ENCODE results near the gene ZRANB3. TPM values are rescaled to one million over a fixed set of nuclear protein-coding genes. Genes with fewer than 3 reads are reported as not detected.

ZRANB3 gene
- polyA plus RNA-seq, 1 donor = 12.7 TPM

DNA sequence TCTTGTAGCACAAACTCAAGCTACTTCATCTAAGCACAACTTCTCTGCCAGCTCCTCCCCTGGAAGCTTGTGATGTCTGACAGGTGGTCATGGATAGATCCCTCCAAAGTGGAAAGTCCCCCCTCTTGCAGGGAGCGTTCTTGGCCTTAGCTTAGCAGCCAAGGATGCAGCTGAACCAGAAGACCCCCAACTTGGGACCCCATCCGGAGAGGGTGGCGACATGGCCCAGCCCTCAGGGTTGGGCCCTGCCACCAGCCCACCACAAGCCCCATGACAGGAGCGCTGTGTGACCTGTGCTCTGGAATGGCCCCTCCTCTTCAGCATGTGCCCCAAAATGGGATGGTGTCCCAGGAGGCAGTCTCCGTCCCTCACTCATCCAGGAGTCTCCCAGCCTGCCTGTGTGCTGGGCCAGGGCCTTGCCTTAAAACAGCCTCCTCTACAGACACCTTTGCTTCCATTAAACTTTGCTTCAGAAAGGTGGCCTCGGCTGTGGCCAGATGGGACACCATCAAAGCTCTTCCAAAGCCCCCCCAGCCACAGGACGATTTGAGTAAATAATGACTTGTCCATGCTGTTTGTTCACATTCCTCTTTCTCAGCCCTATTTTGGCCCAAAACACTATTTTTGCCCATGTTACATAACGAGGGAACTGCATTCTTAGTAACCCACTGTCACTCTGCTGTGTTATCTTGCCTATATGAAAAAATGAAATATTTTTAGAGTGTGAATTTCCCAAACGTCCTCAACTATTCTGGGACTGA lies 356.8 kb downstream of the ZRANB3 start:
- no peak for DNase-seq

DNA sequence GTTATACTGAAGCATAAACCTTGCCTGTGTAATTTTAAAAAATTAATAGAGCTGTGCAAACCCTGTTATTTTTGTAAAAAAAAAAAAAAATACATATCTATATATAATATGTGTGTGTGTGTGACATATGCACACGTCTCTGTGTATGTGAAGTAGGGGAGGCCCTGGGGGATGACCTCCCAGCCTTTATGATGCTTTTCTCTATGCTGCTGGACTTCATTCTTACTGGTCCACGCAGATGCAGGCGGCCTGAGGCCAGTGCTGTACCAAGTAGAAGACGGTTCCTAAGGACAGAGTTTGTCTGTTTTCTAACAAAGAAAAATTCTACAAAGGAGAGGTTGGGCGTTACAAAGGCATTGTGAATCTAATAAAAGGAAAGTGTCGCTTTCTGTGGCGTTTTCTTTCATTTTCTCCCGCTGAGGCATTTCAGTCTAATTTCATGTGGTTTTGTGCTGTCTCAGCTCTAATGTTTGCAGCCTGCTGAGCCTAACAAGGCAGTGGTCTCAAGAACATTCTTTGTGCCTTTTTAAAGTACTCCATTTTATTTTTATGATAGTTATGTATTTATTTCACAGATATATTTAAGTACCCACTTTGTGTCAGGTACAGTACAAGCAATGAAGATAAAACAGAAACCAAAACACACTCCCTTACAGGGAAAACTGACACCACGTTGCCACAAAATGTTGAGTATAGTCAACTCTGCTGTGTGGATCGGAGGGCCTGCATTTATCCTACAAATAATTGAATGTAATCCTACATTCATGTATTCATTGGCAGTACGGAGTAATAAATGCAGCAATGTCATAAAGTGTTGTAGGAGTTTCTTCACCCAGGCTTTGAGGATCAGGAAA lies 360.9 kb downstream of the ZRANB3 start:
- DNase-seq = no peak

DNA sequence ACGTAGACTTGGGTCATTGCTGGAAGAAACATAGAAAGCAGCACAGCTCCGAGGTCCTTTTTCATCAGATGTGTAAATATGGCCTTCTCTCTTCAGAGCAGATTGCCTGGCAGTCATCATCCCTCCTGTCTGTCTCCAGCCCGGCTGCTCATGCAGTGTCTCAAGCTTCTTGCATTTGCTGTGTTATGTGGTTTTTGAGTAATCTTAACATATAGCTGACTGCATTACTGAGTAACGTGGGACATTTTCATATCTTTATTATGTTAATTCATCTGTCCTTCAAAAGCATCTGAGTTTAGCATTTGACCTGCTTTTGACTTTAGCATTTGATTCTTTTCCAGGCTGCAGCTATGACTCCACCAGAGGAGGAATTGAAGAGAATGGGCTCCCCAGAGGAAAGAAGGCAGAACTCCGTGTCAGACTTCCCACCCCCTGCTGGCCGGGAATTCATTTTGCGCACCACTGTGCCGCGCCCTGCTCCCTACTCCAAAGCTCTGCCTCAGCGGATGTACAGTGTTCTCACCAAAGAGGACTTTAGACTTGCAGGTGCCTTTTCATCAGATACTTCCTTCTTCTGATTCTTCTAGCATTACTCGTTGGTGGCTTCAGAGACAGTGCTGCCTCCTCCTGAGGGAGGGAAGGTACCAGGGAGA lies 362.7 kb downstream of the ZRANB3 start:
- DNase-seq = no peak

GRCh38 chr2:135167273-135167672 lies 363.7 kb downstream of the ZRANB3 start:
- DNase-seq = no peak

- no peak for DNase-seq
Measured at GRCh38 chr2:135164431-135164830, 366.6 kb downstream of the ZRANB3 start.

GRCh38 chr2:135163901-135164300 lies 367.1 kb downstream of the ZRANB3 start:
- DNase-seq = no peak

GRCh38 chr2:135163306-135163705 lies 367.7 kb downstream of the ZRANB3 start:
- no peak for DNase-seq

- no peak for DNase-seq
Measured at GRCh38 chr2:135162786-135163185, 368.2 kb downstream of the ZRANB3 start.

- no peak for DNase-seq
Measured at GRCh38 chr2:135162377-135162776, 368.6 kb downstream of the ZRANB3 start.

DNA sequence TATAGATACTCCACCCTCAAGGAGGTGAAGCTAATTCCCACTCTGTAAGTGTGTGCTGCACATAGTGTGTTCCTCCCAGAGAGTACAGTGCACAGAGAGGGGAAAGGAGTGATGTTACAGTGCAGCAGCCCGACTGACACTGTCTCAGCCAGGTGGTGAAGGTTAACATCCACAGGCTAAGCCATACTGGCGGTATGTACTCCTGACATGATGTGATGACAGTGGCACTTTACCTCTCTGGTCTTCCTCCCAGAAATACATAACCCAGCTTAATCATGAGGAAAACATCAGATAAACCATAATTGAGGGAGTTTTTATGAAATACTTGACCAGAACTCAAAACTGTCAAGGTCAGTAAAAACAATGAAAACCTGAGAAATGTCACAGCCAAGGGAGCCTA lies 371.8 kb downstream of the ZRANB3 start:
- no peak for DNase-seq

- no peak for DNase-seq
Measured at GRCh38 chr2:135157856-135158255, 373.2 kb downstream of the ZRANB3 start.

- DNase-seq = no peak
Measured at GRCh38 chr2:135154962-135155361, 376.1 kb downstream of the ZRANB3 start.

GRCh38 chr2:135152361-135152760 lies 378.7 kb downstream of the ZRANB3 start:
- DNase-seq = no peak

GRCh38 chr2:135151615-135152014 lies 379.4 kb downstream of the ZRANB3 start:
- DNase-seq = no peak

- peak; percentile 4 for DNase-seq
Measured at GRCh38 chr2:135150725-135151124, 380.3 kb downstream of the ZRANB3 start.

DNA sequence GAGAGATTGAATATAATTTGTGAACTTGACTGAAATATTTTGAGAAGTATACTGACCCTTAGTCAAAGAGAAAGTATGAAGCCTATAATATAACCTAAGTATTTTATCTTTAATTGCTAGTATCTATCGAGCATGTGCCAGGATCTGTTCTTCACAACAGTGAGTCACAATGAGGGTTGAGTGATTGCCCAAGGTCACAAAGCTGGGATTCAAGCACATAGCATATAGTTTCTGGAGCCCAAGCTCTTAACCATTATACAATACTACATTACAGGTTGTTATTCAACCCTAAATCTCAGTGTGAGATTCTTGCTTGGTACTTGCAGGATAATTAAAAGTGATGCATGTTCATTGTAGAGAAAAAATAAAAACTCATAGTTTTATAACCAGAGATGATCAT lies 381.8 kb downstream of the ZRANB3 start:
- no peak for DNase-seq

GRCh38 chr2:135144343-135144742 lies 386.7 kb downstream of the ZRANB3 start:
- DNase-seq = no peak

DNA sequence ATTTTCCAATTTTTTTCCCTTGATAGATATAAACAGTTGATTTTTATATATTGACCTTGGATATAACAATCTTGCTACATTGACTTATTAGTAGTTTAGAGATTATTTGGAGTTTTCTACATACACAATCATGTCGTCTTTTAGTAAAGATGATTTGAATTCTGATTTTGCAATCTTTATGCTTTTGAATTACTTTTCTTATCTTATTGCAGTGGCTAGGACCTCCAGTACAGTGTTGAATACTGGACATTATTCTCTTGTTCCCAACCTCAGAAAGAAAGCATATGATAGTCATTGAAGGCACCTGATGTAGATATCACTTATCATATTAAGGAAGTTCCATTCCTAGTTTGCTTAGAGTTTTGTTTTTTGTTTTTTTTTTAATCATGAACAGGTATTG lies 388.7 kb downstream of the ZRANB3 start:
- DNase-seq = no peak

GRCh38 chr2:135140606-135141005 lies 390.4 kb downstream of the ZRANB3 start:
- no peak for DNase-seq

- DNase-seq = no peak
Measured at GRCh38 chr2:135132314-135132713, 398.7 kb downstream of the ZRANB3 start.

DNA sequence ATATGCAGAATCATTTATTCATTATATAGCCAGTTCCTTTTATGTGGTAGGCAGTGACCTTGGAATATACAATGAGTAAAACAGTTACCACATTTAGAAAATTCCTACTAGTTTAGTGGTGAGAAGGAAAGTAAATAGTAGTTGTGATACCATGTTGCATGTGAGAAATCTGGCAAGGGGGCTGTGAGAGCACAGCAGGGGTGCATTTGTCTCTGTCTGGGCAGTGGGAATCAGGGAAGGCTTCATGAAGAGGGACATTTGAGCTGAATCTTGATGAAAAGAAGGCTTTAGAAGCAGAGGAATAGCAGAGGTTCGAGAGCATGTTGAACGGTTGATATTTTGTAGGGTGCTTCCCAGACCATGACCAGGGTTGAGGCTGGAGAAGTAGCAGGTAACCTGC lies 400.3 kb downstream of the ZRANB3 start:
- DNase-seq = no peak

DNA sequence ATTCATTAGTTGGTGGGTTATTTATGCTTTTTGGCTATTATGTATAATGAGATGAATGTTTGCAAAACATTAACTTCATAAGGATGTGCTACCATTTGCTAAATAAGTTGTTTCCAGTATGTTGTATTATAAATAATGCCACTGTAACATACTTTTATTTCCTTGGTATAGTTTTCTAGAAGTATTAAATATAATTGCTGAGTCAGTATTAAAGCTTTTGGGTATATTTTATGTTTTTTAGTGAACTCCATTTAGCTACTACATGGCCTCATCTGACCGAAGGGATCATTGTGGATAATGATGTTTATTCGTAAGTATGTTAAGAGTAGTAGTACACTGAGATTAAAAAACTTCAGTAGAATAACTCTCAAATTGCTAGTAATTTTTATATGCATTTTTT lies 405.1 kb downstream of the ZRANB3 start:
- DNase-seq = no peak
